Caki2 (cell line): ENCODE measurements around the gene FLACC1. TPM values are rescaled to one million over a fixed set of nuclear protein-coding genes. Genes with fewer than 3 reads are reported as not detected.
A peak's percentile ranks its signal among the peaks of the same experiment; 100 is the strongest.
"Not testable (repeated sequence)": the region's sequence is repeated elsewhere in the genome, so short reads cannot be mapped to it uniquely, and the experiment has no call there.

Source experiments
- DNase-seq: peaks from one replicate; pipeline ENCODE4 v3.0.0-alpha.2; 2015; ENCODE audit warnings: low read depth
- in situ Hi-C: cut with HindIII; loops from 2 replicates; pipeline ENCODE4 v1.10.0; 2016; ENCODE audit warnings: low sequenced_read_pairs, low pct_unique_long_range_greater_than_20kb, mixed read lengths
- total RNA-seq: library from RNA; depleted of rRNA; stranded (reverse); fragments of >200 nt; shearing (Covaris generic); gene quantifications from 2 replicates; pipeline ENCODE4 v1.2.3, GENCODE V29; 2014; ENCODE audit warnings: low replicate concordance; rRNA removed

FLACC1 gene
- 1.2 TPM in 1 of 2 replicates, not detected in the other for total RNA-seq

- in situ Hi-C loops = no loop called here
- peak; percentile 88 for DNase-seq
These were observed at the start of gene FLACC1 for GRCh38 chr2:201357221-201357620. Gene FLACC1 (minus strand): TSS chr2:201357345. CDS start chr2:201351404, 5,941 bp downstream.

GRCh38 chr2:201406077-201406662 is 49.0 kb upstream of the FLACC1 start:
- DNase-seq = peak; percentile 39

GRCh38 chr2:201404699-201405280 is 47.6 kb upstream of the FLACC1 start:
- in situ Hi-C loops = no loop called here
- DNase-seq = no peak

More at GRCh38 chr2:201406077-201406662, 49.0 kb upstream of the FLACC1 start:
- in situ Hi-C loops = no loop called here

GRCh38 chr2:201403880-201404279 is 46.7 kb upstream of the FLACC1 start:
- in situ Hi-C loops = no loop called here
- DNase-seq = peak; percentile 41

GRCh38 chr2:201402651-201403562 is 45.8 kb upstream of the FLACC1 start:
- DNase-seq = no peak

GRCh38 chr2:201401815-201402214 is 44.7 kb upstream of the FLACC1 start:
- no peak for DNase-seq
- in situ Hi-C loops = no loop called here

More at GRCh38 chr2:201402651-201403562, 45.8 kb upstream of the FLACC1 start:
- in situ Hi-C loops = no loop called here

GRCh38 chr2:201396595-201396994 is 39.5 kb upstream of the FLACC1 start:
- in situ Hi-C loops = no loop called here
- DNase-seq = no peak

GRCh38 chr2:201383136-201383535 is 26.0 kb upstream of the FLACC1 start:
- in situ Hi-C loops = no loop called here
- DNase-seq = no peak

GRCh38 chr2:201378496-201379397 is 21.6 kb upstream of the FLACC1 start:
- DNase-seq = no peak
- in situ Hi-C loops = no loop called here

- in situ Hi-C loops = no loop called here
- no peak for DNase-seq
These were observed 20.1 kb upstream of the FLACC1 start for GRCh38 chr2:201377218-201377617.

- in situ Hi-C loops = no loop called here
These were observed 12.6 kb upstream of the FLACC1 start for GRCh38 chr2:201369775-201370174.

GRCh38 chr2:201369318-201369717 is 12.2 kb upstream of the FLACC1 start:
- DNase-seq, in situ Hi-C loops: not testable (repeated sequence)

More at GRCh38 chr2:201369775-201370174, 12.6 kb upstream of the FLACC1 start:
- DNase-seq = no peak

- DNase-seq = no peak
- in situ Hi-C loops = no loop called here
These were observed 9.0 kb upstream of the FLACC1 start for GRCh38 chr2:201366146-201366545.

GRCh38 chr2:201363857-201364560 is 6.9 kb upstream of the FLACC1 start:
- in situ Hi-C loops = no loop called here

GRCh38 chr2:201362396-201362795 is 5.3 kb upstream of the FLACC1 start:
- in situ Hi-C loops = no loop called here
- no peak for DNase-seq

More at GRCh38 chr2:201363857-201364560, 6.9 kb upstream of the FLACC1 start:
- DNase-seq = peak; percentile 55

- no peak for DNase-seq
- in situ Hi-C loops = no loop called here
These were observed 4.1 kb upstream of the FLACC1 start for GRCh38 chr2:201361078-201361733.

- in situ Hi-C loops = no loop called here
These were observed 3.1 kb upstream of the FLACC1 start for GRCh38 chr2:201360256-201360655.

More at GRCh38 chr2:201360256-201360655, 3.1 kb upstream of the FLACC1 start:
- DNase-seq = no peak
